ENCODE data around the gene BBS7.
A peak's percentile ranks its signal among the peaks of the same experiment; 100 is the strongest.

Gene BBS7, protein sequence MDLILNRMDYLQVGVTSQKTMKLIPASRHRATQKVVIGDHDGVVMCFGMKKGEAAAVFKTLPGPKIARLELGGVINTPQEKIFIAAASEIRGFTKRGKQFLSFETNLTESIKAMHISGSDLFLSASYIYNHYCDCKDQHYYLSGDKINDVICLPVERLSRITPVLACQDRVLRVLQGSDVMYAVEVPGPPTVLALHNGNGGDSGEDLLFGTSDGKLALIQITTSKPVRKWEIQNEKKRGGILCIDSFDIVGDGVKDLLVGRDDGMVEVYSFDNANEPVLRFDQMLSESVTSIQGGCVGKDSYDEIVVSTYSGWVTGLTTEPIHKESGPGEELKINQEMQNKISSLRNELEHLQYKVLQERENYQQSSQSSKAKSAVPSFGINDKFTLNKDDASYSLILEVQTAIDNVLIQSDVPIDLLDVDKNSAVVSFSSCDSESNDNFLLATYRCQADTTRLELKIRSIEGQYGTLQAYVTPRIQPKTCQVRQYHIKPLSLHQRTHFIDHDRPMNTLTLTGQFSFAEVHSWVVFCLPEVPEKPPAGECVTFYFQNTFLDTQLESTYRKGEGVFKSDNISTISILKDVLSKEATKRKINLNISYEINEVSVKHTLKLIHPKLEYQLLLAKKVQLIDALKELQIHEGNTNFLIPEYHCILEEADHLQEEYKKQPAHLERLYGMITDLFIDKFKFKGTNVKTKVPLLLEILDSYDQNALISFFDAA

DNA sequence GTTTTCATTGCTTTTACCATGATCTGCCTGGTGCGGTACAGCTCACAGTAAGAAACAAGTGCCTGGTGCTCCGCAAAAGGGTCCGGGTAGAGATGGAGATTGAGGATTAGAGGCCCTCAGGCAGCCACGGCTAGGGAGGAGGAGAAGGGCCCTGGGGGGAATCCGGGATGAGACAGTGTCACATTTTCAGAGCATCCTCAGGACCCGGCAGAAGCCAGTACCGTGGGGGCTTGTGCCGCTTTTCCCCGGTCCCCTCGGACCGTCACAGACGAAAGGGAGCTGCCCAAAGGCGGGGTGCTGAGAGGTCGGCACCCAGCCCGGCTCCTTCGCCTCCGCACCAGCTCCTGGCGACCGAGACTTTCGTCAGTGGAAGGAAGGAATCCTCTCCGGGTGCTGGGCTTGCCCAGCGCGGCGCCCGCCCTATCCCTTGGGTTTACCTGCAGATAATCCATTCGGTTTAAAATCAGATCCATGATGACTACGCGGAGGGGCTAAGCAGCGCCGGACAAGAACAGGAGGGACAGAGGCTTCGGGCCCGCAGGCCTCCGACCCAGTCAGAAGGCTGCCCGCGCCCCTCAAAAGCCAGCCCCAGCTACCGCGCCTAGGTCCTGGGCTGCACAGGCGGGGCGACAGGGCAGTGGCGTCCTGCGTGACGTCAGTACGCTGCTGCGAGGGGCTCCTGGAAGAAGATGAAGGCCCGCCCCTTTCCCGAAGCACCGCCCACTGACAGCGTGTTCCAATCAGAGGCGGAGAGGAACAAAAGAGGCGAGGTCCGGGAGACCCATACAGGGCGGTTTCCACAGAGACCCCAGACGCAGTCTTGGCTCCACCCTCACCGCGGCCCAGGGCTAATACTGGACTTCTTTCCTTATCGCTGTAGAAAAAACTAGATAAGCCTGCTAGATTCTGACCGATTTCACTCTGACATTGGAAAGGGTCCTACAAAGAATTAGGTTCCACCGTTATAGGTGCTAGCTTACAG, at the start of gene BBS7:
Gene BBS7, minus strand, starts transcription at position 634 of the 982 bp plus-strand sequence. Its CDS starts 161 bp downstream, at position 473.
- peak; percentile 92 to 97 for DNase-seq (ENCODE audit: low read depth in 2 of 2)

DNA sequence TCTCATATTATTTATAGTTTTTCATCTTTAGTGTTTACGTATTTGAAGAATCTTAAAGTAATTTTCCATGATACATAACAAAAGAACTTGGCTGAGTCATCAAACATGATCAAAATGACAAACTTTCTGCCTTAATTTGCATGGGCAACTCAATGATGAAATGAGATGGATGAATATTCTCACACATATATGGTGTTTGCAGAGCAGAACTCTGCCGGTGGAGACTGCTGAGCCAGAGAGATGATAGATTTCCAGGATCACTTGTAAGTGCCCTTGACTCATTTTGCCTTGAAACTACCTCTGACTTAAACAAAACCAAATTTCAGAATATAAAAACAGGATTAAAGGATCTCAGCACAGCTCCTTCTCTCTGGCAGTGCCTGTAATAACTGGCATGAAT, 43.4 kb upstream of the BBS7 start:
- no peak for DNase-seq (ENCODE audit: low read depth in 2 of 2)

- DNase-seq (ENCODE audit: low read depth in 2 of 2): no peak
Measured at GRCh38 chr4:121908346-121908745, 38.1 kb upstream of the BBS7 start.

- DNase-seq (ENCODE audit: low read depth in 2 of 2): peak; percentile 5 to 37
Measured at GRCh38 chr4:121900132-121900983, 30.1 kb upstream of the BBS7 start.

GRCh38 chr4:121898150-121898549, 27.9 kb upstream of the BBS7 start:
- peak in 1 of 2 donors; percentile 3 for DNase-seq (ENCODE audit: low read depth in 2 of 2)

DNA sequence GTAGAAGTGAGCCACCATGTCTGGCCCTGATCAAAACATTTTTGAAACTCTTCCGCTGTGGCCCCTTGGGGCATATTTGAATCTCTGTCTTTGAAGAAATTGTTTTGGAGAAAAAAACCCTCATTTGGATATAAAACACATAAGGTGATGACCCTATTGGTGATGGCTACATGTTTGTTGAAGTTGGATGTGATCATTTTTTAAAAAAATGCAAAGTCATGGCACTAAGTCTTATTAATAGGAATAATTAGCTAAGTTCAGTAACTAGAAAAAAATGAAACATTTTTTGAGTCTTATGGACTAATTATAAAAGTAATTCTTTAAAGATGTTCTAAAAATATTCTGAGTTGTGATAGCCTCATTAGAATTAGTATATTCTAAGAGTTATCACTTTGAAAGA, 17.9 kb upstream of the BBS7 start:
- DNase-seq (ENCODE audit: low read depth in 2 of 2): no peak

- no peak for DNase-seq (ENCODE audit: low read depth in 2 of 2)
Measured at GRCh38 chr4:121885115-121885514, 14.8 kb upstream of the BBS7 start.

GRCh38 chr4:121881158-121881557, 10.9 kb upstream of the BBS7 start:
- no peak for DNase-seq (ENCODE audit: low read depth in 2 of 2)

DNA sequence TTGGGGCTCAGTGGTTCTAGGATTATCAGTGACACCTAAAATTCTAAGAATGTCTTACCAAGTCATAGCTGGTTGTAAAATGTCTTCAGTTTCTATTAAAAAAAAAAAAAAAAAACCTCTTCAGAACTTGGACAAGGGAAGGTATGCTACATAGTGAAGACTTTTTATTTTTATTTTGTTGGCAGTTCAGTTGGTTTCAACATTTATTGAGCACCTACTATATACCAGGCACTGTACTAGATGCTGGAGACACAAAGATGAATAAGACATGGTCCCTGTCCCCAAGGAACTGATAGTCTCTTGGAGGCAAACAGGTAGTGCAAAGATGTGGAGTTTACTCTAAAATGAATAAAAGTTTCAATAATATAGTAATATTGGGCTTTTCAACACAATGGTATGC, 8.9 kb upstream of the BBS7 start:
- DNase-seq (ENCODE audit: low read depth in 2 of 2): no peak

GRCh38 chr4:121877041-121877773, 6.9 kb upstream of the BBS7 start:
- no peak for DNase-seq (ENCODE audit: low read depth in 2 of 2)

- no peak for DNase-seq (ENCODE audit: low read depth in 2 of 2)
Measured at GRCh38 chr4:121876070-121876469, 5.8 kb upstream of the BBS7 start.

- no peak for DNase-seq (ENCODE audit: low read depth in 2 of 2)
Measured at GRCh38 chr4:121875652-121876051, 5.4 kb upstream of the BBS7 start.

DNA sequence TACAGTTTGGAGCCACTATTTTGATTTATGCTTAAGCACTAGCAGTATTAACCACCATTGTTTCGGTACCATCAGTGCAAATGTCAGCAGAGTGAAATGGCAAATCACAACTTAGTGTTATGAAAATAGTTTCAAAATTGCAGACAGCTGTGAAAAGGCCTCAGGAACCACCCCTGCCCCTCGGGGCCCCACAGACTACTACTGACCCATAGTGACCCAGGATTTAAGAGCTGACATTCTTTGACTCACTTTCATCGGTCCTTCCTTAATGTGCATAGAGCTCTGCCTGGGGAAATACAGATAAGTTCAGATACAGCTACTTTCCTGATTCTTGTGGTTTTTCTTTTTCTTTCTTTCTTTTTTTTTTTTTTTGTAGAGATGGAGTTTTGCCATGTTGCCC, 3.3 kb upstream of the BBS7 start:
- no peak for DNase-seq (ENCODE audit: low read depth in 2 of 2)

- no peak for DNase-seq (ENCODE audit: low read depth in 2 of 2)
Measured at GRCh38 chr4:121863799-121864198, 6.5 kb downstream of the BBS7 start.

DNA sequence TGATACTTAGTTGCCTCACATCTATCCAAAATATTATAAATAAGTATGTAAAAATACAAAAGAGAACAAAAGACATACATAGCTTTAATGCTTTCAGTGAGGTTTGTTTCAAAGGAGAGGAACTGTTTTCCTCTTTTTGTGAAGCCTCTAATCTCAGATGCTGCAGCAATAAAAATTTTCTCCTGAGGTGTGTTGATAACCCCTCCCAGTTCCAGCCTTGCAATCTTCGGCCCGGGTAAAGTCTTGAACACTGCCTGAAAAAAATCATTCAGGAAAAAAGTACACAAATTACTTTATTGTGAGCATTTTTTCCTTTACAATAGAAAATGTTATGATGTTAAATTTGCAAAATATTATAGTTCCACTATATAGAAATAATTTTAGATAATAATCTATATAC, 8.8 kb downstream of the BBS7 start:
- no peak for DNase-seq (ENCODE audit: low read depth in 2 of 2)

GRCh38 chr4:121860121-121860520, 10.2 kb downstream of the BBS7 start:
- DNase-seq (ENCODE audit: low read depth in 2 of 2): no peak

GRCh38 chr4:121851354-121851753, 18.9 kb downstream of the BBS7 start:
- no peak for DNase-seq (ENCODE audit: low read depth in 2 of 2)

DNA sequence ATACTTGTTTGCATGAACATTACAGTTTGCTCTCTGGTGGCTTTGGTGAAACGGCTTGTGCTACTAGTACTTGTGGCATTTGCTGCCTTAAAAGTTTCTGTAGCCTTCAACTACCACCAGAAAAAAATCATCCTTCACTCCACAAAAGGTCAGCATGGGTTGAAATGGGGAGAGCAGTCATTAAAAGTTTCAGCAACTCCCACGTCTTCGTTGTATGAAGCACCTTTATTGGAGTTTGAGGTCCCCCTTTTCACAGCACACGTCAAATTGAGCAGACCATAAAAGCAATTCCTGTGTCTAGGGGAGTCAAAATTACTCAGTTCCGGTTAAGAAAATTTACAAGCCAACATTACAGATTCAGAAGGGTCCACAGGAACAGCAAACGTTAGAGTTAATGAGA, 23.6 kb downstream of the BBS7 start:
- DNase-seq (ENCODE audit: low read depth in 2 of 2): no peak

GRCh38 chr4:121842862-121843261, 27.4 kb downstream of the BBS7 start:
- DNase-seq (ENCODE audit: low read depth in 2 of 2): no peak

- DNase-seq (ENCODE audit: low read depth in 2 of 2): no peak
Measured at GRCh38 chr4:121838136-121838535, 32.1 kb downstream of the BBS7 start.
